HG03196 (cell line): ENCODE measurements around the gene ALS2.

Source experiments
- ATAC-seq: cut with Tn5 transposase; IDR thresholded peaks from one replicate; pipeline ENCODE4 v1.9.1; 2021; ENCODE audit not compliant: unreplicated experiment

The ALS2 gene

GRCh38 chr2:201758873-201759272, 21.9 kb downstream of the ALS2 start:
- ATAC-seq: no peak

GRCh38 chr2:201758234-201758633, 22.5 kb downstream of the ALS2 start:
- ATAC-seq: no peak

GRCh38 chr2:201754717-201755415, 25.9 kb downstream of the ALS2 start:
- no peak for ATAC-seq

GRCh38 chr2:201751566-201751965, 29.2 kb downstream of the ALS2 start:
- no peak for ATAC-seq

GRCh38 chr2:201746551-201746950, 34.2 kb downstream of the ALS2 start:
- ATAC-seq: no peak

GRCh38 chr2:201735486-201735885, 45.2 kb downstream of the ALS2 start:
- ATAC-seq: no peak

- no peak for ATAC-seq
These were observed 46.6 kb downstream of the ALS2 start for GRCh38 chr2:201734111-201734510.

- ATAC-seq: no peak
These were observed 47.2 kb downstream of the ALS2 start for GRCh38 chr2:201733544-201733943.

GRCh38 chr2:201730651-201731285, 50.0 kb downstream of the ALS2 start:
- ATAC-seq: no peak

GRCh38 chr2:201715459-201715858, 65.3 kb downstream of the ALS2 start:
- no peak for ATAC-seq

- ATAC-seq: no peak
These were observed 68.0 kb downstream of the ALS2 start for GRCh38 chr2:201712726-201713125.

- ATAC-seq: no peak
These were observed 71.0 kb downstream of the ALS2 start for GRCh38 chr2:201709747-201710146.

GRCh38 chr2:201709049-201709448, 71.7 kb downstream of the ALS2 start:
- ATAC-seq: no peak

GRCh38 chr2:201707753-201708152, 73.0 kb downstream of the ALS2 start:
- no peak for ATAC-seq

- no peak for ATAC-seq
These were observed 73.6 kb downstream of the ALS2 start for GRCh38 chr2:201707142-201707541.

GRCh38 chr2:201704536-201704935, 76.2 kb downstream of the ALS2 start:
- ATAC-seq: no peak

GRCh38 chr2:201701646-201702045, 79.1 kb downstream of the ALS2 start:
- no peak for ATAC-seq

GRCh38 chr2:201699416-201699815, 81.3 kb downstream of the ALS2 start:
- ATAC-seq: no peak

- ATAC-seq: no peak
These were observed 82.0 kb downstream of the ALS2 start, which contains the start of gene MPP4 for GRCh38 chr2:201698588-201699226. Gene MPP4, minus strand, starts transcription at chr2:201698644. Its CDS starts 4,690 bp downstream, at chr2:201693954.

GRCh38 chr2:201697899-201698298, 82.8 kb downstream of the ALS2 start:
- ATAC-seq: no peak

- no peak for ATAC-seq
These were observed 84.5 kb downstream of the ALS2 start for GRCh38 chr2:201696151-201696659.

GRCh38 chr2:201685156-201685555, 95.6 kb downstream of the ALS2 start:
- ATAC-seq: no peak
